ENCODE data around the gene SNX3. TPM values are rescaled to one million over a fixed set of nuclear protein-coding genes. Genes with fewer than 3 reads are reported as not detected.
A peak's percentile ranks its signal among the peaks of the same experiment; 100 is the strongest.
"Not testable (repeated sequence)": the region's sequence is repeated elsewhere in the genome, so short reads cannot be mapped to it uniquely, and the experiment has no call there.

Gene SNX3
- total RNA-seq, result 210 TPM

DNA sequence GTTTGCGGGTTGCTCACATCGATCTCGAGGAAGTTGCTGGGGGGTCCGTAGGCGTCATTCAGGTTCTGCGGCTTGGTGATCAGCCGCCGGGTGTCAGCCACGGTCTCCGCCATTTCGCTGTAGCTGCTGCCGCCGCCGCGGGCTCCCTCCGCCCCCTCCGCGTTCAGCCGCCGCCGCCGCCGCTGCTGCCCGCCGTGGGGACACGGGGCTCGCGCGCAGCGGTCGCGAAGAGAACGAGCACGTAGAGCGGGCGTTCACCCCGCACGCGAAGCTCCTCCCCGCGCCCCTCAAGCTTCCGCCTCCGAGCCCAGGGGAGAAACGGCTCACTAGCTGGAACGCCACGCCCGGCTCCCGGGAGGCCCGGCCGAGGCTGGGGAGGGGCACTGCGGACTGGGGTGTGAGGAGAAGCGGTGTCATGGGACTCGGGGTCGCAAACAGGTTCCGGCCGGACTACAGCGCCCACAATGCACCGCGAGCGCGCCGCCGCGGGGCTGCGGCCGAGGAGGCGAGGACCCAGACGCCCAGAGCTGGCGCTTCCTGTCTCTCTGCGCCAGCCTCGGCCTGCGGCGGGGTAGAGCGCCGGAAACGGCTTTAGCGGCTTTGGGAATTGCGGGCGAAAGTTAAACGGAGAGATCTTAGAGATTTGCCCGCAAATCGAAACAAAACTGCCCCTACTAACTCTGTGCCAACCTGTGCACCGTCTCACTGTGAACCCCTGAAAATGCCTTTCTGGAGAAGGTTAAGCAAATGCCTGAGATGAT, at the start of gene SNX3:
SNX3 (minus strand) TSS at position 232 of the 761 bp plus-strand sequence; CDS start at position 113, 119 bp downstream.
- DNase-seq (ENCODE audit: low spot score in 2 of 2) (peak; percentile 92 to 93), FAIRE-seq (no peak)

GRCh38 chr6:108309844-108310243, 49.0 kb upstream of the SNX3 start:
- FAIRE-seq, result no peak

DNA sequence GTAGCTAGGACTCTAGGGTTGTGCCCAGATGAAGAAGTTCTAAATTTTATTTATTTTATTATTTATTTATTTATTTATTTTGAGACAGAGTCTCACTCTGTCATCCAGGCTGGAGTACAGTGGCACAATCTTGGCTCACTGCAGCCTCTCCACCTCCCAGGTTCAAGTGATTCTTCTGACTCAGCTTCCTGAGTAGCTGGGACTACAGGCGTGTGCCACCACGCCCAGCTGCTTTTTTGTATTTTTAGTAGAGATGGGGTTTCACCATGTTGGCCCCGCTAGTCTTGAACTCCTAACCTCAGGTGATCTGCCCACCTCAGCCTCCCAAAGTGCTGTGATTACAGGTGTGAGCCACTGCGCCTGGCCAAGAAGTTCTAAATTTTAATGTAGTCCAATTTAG, 47.8 kb upstream of the SNX3 start:
- DNase-seq (ENCODE audit: low spot score in 2 of 2); FAIRE-seq: not testable (repeated sequence)

More at GRCh38 chr6:108309844-108310243, 49.0 kb upstream of the SNX3 start:
- DNase-seq (ENCODE audit: low spot score in 2 of 2), result no peak

DNA sequence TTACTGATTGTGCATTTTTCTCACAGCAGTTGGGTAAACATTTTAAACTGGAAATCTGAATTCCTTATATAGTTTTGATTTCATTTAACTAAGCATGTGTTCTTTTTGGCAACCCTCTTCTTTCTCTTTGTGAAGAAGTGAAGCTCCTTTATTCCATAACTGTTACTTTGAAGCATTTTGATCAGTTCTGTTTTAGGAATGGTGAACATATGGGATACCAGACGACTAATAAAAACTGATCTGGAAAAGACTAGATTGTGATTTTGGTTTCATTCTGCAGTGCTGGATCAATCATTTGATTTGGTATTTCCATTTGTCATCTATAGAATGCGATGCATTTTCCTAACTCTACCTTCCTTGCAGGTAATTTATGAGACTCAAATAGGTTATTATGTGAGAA, 43.8 kb upstream of the SNX3 start:
- no peak for FAIRE-seq

DNA sequence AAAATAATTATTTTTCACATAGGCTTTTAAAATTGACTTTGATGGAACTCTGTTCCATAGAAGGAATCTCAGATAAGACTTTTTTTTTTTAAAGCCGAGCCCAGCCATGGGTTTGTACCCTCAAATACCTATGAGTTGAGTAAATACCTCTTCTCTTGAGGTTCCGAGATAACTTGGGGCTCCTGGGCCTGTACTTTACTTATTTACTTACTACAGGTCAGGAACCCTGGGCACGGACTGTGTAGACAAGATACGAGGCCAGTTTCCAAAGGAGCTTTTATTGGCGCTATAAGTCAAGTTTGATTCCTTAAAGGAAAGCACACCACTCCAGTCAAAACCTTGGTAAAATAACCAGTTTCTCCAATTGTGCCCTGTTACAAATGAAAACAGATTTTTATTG, 41.5 kb upstream of the SNX3 start:
- FAIRE-seq, result no peak
- no peak for DNase-seq (ENCODE audit: low spot score in 2 of 2)

More for the DNA sequence above, 43.8 kb upstream of the SNX3 start:
- DNase-seq (ENCODE audit: low spot score in 2 of 2), result no peak

- no peak for DNase-seq (ENCODE audit: low spot score in 2 of 2)
- FAIRE-seq, result no peak
These were observed 34.8 kb upstream of the SNX3 start for GRCh38 chr6:108295676-108296075.

GRCh38 chr6:108294727-108295625, 34.1 kb upstream of the SNX3 start, which contains the start of gene AFG1L:
Gene AFG1L (plus strand): TSS chr6:108295054. CDS start chr6:108295080, 26 bp downstream.
- FAIRE-seq, result no peak
- DNase-seq (ENCODE audit: low spot score in 2 of 2), result peak; percentile 81 to 86

DNA sequence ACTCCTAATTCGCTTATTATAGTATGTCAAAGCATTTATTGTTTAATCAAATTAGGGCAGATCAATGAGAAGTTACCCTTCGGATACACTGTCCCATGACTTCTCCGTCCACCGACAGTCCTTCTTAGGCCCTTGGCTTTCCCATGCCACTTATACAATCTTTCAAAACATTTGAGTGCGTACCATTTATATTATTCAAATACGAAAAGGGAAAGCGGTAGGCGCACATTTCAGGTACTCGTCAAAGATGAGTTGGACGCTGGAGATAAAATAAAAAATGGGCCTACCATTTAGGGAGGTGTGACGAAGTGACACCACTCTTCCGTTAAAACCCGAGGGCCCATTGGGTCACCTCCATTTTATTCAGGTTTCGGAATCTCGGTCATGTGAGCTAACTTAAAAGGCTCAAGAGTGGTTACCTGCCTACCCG, 33.5 kb upstream of the SNX3 start:
- no peak for DNase-seq (ENCODE audit: low spot score in 2 of 2)
- no peak for FAIRE-seq

GRCh38 chr6:108293527-108294296, 32.9 kb upstream of the SNX3 start:
- DNase-seq (ENCODE audit: low spot score in 2 of 2) (no peak), FAIRE-seq (no peak)

- FAIRE-seq, result not testable (repeated sequence)
These were observed 31.7 kb upstream of the SNX3 start for GRCh38 chr6:108292561-108292960.

GRCh38 chr6:108291091-108291490, 30.3 kb upstream of the SNX3 start:
- no peak for FAIRE-seq
- DNase-seq (ENCODE audit: low spot score in 2 of 2), result no peak

More at GRCh38 chr6:108292561-108292960, 31.7 kb upstream of the SNX3 start:
- DNase-seq (ENCODE audit: low spot score in 2 of 2), result not testable (repeated sequence)

DNA sequence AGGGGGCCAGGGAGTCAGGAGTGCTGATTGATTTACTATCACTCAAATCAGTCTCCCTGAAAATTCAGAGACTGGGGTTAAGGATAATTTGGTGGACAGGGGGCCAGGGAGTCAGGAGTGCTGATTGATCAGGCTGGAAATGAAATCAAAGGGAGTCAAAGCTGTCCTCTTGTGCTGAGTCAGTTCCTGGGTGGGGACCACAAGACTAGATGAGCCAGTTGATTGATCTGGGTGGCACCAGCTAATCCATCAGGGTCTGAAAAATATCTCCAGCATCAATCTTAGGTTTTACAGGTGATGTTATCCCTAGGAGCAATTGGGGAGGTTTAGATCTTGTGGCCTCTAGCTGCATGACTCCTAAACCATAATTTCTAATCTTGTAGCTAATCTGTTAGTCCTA, 27.9 kb upstream of the SNX3 start:
- FAIRE-seq (no peak), DNase-seq (ENCODE audit: low spot score in 2 of 2) (no peak)

DNA sequence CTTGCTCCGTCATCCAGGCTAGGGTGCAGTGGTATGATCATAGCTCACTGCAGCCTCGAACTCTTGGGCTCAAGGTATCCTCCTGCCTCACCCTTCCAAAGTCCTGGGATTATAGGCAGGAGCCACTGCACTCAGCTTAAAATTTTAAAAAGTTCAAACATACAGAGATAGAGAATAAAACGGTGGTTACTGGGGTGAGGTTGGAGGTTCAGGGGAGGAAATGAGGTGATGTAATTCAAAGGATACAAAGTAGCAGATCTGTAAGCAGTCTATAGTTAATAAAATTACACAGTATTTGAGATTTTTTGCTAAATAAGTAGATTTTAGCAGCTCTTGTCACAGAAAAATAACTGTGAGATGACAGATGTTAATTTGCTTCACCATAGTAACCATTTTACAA, 26.5 kb upstream of the SNX3 start:
- no peak for FAIRE-seq

GRCh38 chr6:108286366-108286765, 25.5 kb upstream of the SNX3 start:
- FAIRE-seq, result no peak

More for the DNA sequence above, 26.5 kb upstream of the SNX3 start:
- no peak for DNase-seq (ENCODE audit: low spot score in 2 of 2)

GRCh38 chr6:108285381-108285780, 24.5 kb upstream of the SNX3 start:
- FAIRE-seq, result no peak

More at GRCh38 chr6:108286366-108286765, 25.5 kb upstream of the SNX3 start:
- no peak for DNase-seq (ENCODE audit: low spot score in 2 of 2)

GRCh38 chr6:108277831-108278230, 17.0 kb upstream of the SNX3 start:
- no peak for DNase-seq (ENCODE audit: low spot score in 2 of 2)

More at GRCh38 chr6:108285381-108285780, 24.5 kb upstream of the SNX3 start:
- no peak for DNase-seq (ENCODE audit: low spot score in 2 of 2)

GRCh38 chr6:108277295-108277694, 16.5 kb upstream of the SNX3 start:
- DNase-seq (ENCODE audit: low spot score in 2 of 2) (no peak), FAIRE-seq (no peak)

More at GRCh38 chr6:108277831-108278230, 17.0 kb upstream of the SNX3 start:
- no peak for FAIRE-seq

DNA sequence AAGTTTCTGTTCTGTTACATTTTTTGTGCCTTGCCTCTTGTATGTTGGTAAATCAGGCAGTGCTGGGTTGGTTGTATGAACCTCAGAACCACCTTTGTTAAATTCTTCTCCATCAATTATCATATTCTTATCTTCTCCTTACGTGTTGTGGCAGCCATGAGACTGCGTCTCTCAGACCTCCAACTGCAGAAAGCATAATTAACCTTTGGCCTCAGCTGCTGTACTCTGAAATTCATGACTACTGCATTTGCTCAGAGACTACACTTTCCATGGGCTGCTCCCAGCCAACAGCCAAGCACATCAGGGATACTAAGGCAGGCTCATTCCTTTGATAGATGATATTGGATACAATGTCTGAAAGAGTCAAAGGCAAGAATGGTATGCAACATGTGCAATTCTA, 15.1 kb upstream of the SNX3 start:
- no peak for DNase-seq (ENCODE audit: low spot score in 2 of 2)
- FAIRE-seq, result no peak

- DNase-seq (ENCODE audit: low spot score in 2 of 2) (no peak), FAIRE-seq (no peak)
These were observed 13.7 kb upstream of the SNX3 start for GRCh38 chr6:108274546-108274945.

DNA sequence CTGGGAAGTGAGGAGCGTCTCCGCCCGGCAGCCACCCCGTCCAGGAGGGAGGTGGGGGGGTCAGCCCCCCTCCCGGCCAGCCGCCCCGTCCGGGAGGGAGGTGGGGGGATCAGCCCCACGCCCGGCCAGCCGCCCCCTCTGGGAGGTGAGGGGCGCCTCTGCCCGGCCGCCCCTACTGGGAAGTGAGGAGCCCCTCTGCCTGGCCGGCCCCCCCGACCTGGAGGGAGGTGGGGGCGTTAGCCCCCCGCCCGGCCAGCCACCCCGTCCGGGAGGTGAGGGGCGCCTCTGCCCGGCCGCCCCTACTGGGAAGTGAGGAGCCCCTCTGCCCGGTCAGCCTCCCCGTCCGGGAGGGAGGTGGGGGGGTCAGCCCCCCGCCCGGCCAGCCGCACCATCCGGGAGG, 9.1 kb upstream of the SNX3 start:
- DNase-seq (ENCODE audit: low spot score in 2 of 2); FAIRE-seq: not testable (repeated sequence)
